ENCODE measurements around the gene PCLAF. TPM values are rescaled to one million over a fixed set of nuclear protein-coding genes. Genes with fewer than 3 reads are reported as not detected.

Gene PCLAF
- total and polyA plus RNA-seq, 2 of the 4 experiments (the other 2 are of a cell fraction): 12.9 to 60.5 TPM

DNA sequence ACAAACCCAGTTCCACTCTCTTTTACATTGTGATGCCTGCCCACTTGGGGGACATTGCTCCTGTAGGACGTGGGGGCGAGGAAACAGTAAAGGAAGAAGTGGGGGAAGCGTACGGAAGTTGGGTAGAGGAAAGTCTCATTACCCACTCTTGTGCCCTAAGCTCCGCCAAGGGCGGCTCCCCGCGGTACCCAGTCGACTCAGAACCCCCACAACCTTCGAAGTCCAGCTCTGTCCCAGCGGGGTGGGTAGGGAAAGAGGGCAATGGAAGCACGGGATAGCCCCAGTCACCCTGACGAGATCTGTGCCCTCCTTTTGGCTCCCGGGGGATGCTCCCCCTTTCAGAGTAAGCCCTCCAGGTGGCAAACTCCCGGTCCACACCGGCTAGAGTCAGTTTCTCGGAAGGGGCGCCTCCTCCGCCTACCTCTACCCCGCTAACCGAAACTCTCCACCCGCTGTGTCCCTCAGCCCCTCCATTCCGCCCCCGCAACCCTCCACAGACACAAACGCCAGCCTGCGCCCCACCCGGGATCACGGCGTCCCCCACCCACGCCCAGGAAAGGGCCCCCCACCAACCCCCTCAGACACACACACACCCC lies 25.8 kb downstream of the PCLAF start:
- WGBS, 2 experiments (ENCODE audit: extremely low coverage in 2 of 2, insufficient read length in 1 of 2): 0% methylated on average over 7 of the region's 30 CpGs; no CpG with 5 or more reads in 1 of the 2 experiments
- intact Hi-C loops (cut with micrococcal nuclease) (no loop called here), in situ Hi-C loops (cut with MboI; ENCODE audit: low sequenced_read_pairs) (no loop called here), dilution Hi-C loops (cut with HindIII; ENCODE audit: low sequenced_read_pairs, unreplicated experiment) (no loop called here)
- Histone ChIP-seq H2AFZ (replicated peaks; ENCODE audit: low read length, poor library complexity) (peak overlapping the region; percentile 94), H4K8ac (ENCODE audit: low read depth in 2 of 2, low read length in 2 of 2) (peak overlapping the region in 1 of 2 experiments; percentile 77; a peak in 2 of 4 replicates), H3K4me3 (ENCODE audit: insufficient read depth, low read depth, low read length) (peak overlapping the region; percentile 62), H3K23ac (ENCODE audit: low read depth, low read length) (peak overlapping the region; percentile 93), H2BK15ac (ENCODE audit: low read depth, low read length) (no peak overlapping the region), H4K91ac (ENCODE audit: insufficient read depth, low read depth, low read length) (peak overlapping the region; percentile 80), H3K36me3 (ENCODE audit: control insufficient read depth, insufficient read depth, low read length) (no peaks in the 10 kb centered on the region), H4K20me1 (ENCODE audit: insufficient read depth, low read length) (no peaks in the 10 kb centered on the region; the same call in 1 of the 2 replicates), H2BK120ac (ENCODE audit: low read depth, low read length) (peak overlapping the region; percentile 20; the same call in 1 of the 2 replicates), H3K27ac (ENCODE audit: insufficient read depth, low read length) (peak overlapping the region; percentile 78), H2BK20ac (ENCODE audit: low read depth, low read length) (no peak overlapping the region), H2AK5ac (ENCODE audit: low read depth, low read length) (peak overlapping the region; percentile 87), H3K14ac (replicated peaks; ENCODE audit: low read depth, low read length) (peak overlapping the region; percentile 74), H3K4ac (ENCODE audit: low read depth, low read length) (peak overlapping the region; percentile 76), H3K27me3 (ENCODE audit: control insufficient read depth, insufficient read depth, low read length) (no peaks in the 10 kb centered on the region), H3K56ac (ENCODE audit: extremely low read depth, insufficient read depth, low read length) (0 out of 2 replicates have a peak overlapping the region, but pooled peaks have one; percentile 27), H2BK5ac (ENCODE audit: low read depth, low read length, poor library complexity, severe bottlenecking) (peak overlapping the region; percentile 76), H3K9me3 (ENCODE audit: control insufficient read depth, insufficient read depth, low read length) (no peaks in the 10 kb centered on the region), H3K18ac (ENCODE audit: low read depth, low read length) (peak overlapping the region; percentile 60), H3K4me2 (ENCODE audit: low read depth, low read length) (peak overlapping the region; percentile 100), H3K79me1 (ENCODE audit: low read depth in 1 of 2, low read length in 2 of 2) (peaks cover 0 to 24% of the 10 kb centered on the region in 2 experiments; a peak in 2 of 4 replicates), H2AK9ac (replicated peaks; ENCODE audit: low read depth, low read length, poor library complexity) (peak overlapping the region; percentile 94), H3K4me1 (ENCODE audit: control insufficient read depth, insufficient read depth, low read length) (peaks cover 2% of the 10 kb centered on the region; the same call in 1 of the 2 replicates), H3K9me1 (ENCODE audit: insufficient read depth, low read length) (no peaks in the 10 kb centered on the region), H3K9ac (ENCODE audit: low read depth, low read length) (peak overlapping the region; percentile 93), H4K5ac (ENCODE audit: low read depth, low read length) (peak overlapping the region; percentile 81)
- ChIA-PET POLR2A (ENCODE audit: unreplicated experiment) (interaction anchor here (1.0 kb wide), 1 partner anchor 10 kb away, joined by 3 read pairs; no protein-coding TSS in a partner anchor), CTCF (interaction anchor here (1.0 kb wide), 1 partner anchor 162 kb away, joined by 4 read pairs; no protein-coding TSS in a partner anchor)
- BruUV-seq (replicated peaks): no TSS peak
- DNase-seq (no peak), ATAC-seq (ENCODE audit: low read depth) (peak; percentile 24)
- TF ChIP-seq POLR2A (IDR thresholded peaks at IDR 0.05; ENCODE audit: low read depth, low read length) (no peak), CHD1 (IDR thresholded peaks at IDR 0.05; ENCODE audit: low read depth, low read length) (no peak), RFX5 (IDR thresholded peaks at IDR 0.05; ENCODE audit: low read depth, low read length) (no peak)
